Lower leg skin (tissue), 3 donors: ENCODE data around the gene PCDHGA8.

Experiments used
- CTCF ChIP-seq, 3 donors: fragments of 450-650 bp; IDR thresholded peaks; one replicate each; pipeline ENCODE4 v1.5.1; 2016; ENCODE audit warnings: antibody characterized with exemption in 3 of 3, mild to moderate bottlenecking in 3 of 3, moderate library complexity in 2 of 3
- POLR2A ChIP-seq, 2 donors: fragments of 450-650 bp; IDR thresholded peaks; one replicate each; pipeline ENCODE4 v1.6.1; 2016 to 2017; ENCODE audit warnings: antibody characterized with exemption in 2 of 2, mild to moderate bottlenecking in 1 of 2, moderate library complexity in 1 of 2

GRCh38 chr5:141359790-141360426, 32.5 kb upstream of the PCDHGA8 start, which contains the start of gene PCDHGB2:
- TF ChIP-seq POLR2A (IDR thresholded peaks at IDR 0.05) = no peak
- TF ChIP-seq CTCF (IDR thresholded peaks at IDR 0.05) = no peak
